OCI-LY1 (cell line): Measurements from ENCODE around the gene COL18A1.

ENCODE experiments used
- EZH2 ChIP-seq: fragments of 200-600 bp; sonication (generic), shearing (Covaris generic); IDR thresholded peaks from 2 replicates; pipeline ENCODE4 v1.8.0; 2017; ENCODE audit warnings: borderline replicate concordance, mixed run types, mild to moderate bottlenecking, antibody characterized with exemption, low read length, moderate library complexity, mixed read lengths
- TF ChIP-seq, protein P1 (sequence below): fragments of 200-600 bp; sonication (generic), shearing (Covaris generic); IDR thresholded peaks from 2 replicates; pipeline ENCODE4 v1.5.1; 2017; ENCODE audit warnings: mild to moderate bottlenecking, antibody characterized with exemption, low read length, moderate library complexity, mixed read lengths

DNA sequence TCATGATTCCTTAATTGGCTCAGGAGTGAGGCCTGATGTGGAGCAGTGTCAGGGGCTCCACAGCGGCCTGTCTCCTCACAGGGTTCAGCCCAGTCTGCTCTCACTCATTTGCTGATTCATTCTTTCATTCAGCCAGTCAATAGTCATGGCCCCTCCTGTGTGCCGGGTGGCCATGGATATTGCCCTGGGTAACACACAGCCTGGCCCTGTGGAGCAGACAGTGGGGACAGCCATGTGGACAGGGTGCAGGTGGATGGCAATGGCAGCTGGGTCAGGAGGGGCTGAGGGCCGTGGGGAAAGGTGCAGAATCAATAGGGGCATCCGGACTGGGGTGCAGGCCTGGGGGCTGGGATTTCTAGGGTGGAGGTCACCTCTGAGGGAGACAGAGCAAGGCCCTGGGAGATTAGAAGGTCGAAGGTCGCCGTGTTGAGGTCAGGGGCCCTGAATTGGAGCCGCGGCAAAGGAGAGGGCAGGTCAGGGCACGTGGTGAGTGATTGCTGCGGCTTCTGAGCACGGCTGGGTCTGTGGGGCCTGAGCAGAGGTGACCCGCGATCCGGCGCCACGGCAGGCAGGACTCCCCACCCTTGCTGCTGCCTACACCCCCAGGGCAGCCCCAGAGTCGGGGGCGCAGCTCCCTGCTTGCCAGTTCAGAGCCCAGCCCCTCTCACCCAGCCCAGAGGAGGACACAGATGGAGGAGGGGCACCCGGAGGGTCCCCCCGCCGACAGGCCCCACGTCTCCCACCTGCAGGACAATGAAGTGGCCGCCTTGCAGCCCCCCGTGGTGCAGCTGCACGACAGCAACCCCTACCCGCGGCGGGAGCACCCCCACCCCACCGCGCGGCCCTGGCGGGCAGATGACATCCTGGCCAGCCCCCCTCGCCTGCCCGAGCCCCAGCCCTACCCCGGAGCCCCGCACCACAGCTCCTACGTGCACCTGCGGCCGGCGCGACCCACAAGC lies 103.9 kb downstream of the COL18A1 start:
- TF ChIP-seq, protein P1, sequence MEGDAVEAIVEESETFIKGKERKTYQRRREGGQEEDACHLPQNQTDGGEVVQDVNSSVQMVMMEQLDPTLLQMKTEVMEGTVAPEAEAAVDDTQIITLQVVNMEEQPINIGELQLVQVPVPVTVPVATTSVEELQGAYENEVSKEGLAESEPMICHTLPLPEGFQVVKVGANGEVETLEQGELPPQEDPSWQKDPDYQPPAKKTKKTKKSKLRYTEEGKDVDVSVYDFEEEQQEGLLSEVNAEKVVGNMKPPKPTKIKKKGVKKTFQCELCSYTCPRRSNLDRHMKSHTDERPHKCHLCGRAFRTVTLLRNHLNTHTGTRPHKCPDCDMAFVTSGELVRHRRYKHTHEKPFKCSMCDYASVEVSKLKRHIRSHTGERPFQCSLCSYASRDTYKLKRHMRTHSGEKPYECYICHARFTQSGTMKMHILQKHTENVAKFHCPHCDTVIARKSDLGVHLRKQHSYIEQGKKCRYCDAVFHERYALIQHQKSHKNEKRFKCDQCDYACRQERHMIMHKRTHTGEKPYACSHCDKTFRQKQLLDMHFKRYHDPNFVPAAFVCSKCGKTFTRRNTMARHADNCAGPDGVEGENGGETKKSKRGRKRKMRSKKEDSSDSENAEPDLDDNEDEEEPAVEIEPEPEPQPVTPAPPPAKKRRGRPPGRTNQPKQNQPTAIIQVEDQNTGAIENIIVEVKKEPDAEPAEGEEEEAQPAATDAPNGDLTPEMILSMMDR: no peak
- no peak for TF ChIP-seq EZH2
